NCI-H1048 (cell line): Measurements from ENCODE around the gene IDH3A.

ENCODE experiments used
- DNase-seq: peaks from one replicate; lab custom pipeline; 2025; lab: John Stamatoyannopoulos, UW

IDH3A gene

GRCh38 chr15:78204351-78205309, 55.5 kb downstream of the IDH3A start:
- no peak for DNase-seq

DNA sequence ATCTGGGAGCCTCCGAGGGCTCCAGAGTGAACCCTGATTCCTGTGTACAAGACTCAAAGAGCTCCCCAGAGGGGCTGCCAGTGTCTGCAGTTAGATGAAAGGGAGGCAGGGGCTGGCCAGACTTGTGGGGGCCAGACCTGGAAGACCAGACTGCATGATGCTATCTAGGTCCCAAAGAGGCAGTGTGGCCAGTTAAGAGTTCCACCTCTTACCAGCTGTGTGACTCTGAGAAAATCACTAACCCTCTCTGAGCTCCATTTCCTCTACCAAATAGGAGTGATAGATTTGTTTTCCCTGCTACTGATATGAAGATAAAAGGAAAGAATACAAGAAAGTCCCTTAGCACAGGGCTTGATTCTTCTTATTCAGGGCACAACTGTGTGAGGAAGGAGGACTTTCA, 56.2 kb downstream of the IDH3A start:
- DNase-seq, result no peak

DNA sequence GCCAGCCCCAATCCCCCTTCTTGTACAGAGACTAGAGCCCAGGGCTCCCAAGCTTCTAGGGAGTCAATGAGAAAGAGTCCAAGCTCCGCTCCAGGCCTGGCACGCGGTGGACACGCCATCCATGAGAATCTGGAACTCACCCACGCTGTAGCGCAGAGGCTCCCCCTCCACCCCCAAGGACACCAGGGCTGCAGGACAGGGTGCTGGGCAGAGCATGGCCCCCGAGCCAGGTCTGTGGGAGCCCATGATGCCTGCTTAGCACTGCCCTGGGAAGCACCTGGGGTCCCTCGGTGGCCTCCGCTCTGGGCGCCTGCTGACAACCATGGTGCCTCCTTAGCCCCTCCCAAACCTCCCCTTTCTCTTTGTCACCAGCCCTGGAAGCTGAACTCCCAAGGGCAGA, 56.7 kb downstream of the IDH3A start:
- no peak for DNase-seq

DNA sequence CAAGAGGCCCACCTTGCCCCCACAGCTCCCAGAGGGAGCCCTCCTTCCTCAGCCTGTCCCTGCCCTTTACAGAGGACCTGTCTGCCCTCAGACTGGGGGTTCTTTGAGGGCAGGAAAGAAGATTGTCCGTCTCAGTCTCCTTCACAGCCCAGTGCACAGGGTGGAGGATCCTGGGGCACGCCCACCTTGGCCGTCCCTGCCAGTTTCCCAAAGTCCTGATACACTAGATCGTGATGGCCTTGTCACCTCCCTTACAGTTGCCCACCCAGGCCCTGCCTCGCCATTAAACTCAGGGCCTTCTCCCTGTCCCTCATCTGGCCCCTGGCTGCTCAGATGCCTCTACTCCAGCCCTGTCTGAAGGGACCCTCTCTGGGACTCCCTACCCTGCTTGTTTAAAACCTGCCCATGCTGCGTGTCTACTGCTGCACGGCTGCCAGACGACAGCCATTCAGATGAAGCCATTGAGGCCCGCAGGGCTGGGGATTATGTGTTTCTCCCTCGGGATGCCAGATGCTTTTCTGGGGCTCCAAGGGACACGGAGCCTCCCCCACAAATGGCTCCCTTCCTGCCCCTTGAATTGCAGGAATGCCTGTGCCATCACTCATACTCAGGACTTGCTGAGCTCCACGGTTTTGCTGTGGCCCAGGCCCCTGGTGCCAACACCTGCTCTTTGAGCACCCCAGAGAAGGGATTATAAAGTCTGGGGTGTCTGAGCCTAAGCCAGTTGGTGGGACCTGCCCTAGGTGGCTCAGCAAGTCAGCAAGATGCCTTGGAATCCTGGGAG, 57.4 kb downstream of the IDH3A start:
- no peak for DNase-seq

- no peak for DNase-seq
Measured at GRCh38 chr15:78207110-78207458, 57.9 kb downstream of the IDH3A start.

DNA sequence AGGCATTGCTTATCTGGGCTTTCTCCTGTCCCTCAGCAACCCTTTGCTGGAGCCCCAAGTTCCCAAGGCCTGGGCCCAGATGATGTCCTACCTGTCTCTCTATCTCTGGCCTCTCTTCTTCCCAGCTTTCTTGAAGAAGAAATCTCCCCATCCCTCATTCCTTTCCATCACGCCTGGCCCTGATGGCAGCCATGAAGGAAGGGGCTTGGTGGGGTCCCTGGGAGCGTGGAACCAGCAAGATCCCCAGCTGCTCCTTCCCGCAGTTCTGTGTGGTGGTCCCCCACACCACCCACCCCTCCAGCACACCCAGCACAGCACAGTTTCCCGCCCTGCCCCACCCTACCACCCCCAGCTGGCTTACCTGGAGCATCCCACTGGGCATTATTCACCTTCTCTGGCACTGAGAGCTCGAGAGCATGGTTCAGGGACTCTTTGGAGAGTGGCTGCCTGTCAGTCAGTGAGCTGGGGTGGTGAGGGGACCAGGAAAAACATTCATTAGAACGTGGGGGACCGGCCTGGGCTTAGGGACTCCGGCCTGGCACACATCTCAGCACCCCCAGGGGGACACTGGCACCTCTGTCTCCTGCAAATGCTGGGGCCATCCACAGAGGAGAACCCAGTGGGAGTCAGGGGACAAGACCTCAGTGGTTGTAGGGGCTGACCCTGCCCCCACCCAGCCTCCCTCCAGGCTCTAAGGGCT, 58.6 kb downstream of the IDH3A start:
- DNase-seq, result no peak

GRCh38 chr15:78208341-78208844, 59.2 kb downstream of the IDH3A start:
- no peak for DNase-seq

DNA sequence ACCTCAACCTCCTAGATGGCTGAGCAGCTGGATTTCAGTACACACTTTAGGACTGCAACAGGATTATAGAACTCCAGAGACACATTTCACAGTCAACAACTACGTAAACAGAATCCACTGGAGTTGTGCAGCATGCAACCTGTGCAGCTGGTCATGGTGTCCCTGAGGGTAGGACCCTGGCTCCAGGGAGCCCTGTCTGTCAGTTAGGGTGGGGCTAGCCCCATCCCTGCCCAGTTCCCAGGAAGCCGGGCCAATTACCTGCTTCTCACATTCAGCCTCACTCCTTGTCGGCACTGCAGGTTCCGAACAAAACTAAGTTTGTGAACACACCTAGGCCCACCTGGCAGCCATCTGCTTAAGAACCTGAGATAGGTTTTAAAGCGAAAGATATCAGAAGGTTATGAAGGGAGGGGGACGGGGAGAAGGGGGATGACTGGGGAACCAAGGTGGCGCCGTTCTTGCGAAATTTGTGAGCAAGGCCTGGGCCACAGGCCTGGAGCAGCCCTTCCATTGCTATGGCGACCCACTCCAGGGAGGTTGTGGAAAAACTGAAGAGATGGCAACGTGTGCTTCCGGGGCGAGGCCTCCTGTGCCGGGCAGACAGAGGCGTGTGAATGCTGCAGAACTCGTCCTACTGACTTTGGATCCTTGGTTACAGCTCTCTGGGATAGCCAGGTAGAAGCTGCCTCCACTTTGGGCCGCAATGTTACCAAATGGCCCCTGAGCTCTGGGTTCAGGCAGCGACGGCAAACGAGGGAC, 59.9 kb downstream of the IDH3A start:
- DNase-seq, result no peak

DNA sequence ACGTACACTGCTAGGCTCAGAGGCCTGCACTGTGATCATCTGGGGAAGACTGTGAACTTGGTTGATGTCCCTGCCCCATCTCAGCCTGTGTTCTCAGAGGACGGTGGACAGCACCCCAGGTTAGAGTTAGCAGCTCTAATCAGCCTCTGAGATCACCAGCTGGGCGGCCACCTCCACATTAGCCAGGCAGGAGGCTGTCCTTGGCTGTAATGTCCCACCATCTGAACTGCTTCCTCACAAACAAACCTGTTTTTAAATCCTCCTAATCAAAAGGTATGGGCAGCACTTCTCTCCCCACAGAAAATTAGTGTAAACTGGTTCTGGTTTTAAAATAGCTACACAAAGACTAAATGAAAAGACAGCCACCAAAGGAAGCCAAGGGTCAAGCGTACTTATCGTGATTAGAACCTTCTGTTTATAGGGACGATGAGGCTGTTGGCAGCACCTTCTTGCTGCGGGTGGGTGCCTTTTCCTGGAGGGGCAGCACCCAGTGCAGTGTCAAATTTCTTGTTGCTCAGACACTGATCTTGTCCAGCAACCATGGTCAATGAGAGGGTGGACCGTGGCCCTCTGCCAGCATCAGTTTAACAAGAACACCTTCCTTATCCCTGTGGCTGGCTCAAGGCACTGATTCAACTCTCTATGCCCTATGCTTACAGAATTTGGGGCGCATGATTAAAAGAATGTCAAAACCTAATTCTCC, 60.6 kb downstream of the IDH3A start:
- DNase-seq, result no peak

DNA sequence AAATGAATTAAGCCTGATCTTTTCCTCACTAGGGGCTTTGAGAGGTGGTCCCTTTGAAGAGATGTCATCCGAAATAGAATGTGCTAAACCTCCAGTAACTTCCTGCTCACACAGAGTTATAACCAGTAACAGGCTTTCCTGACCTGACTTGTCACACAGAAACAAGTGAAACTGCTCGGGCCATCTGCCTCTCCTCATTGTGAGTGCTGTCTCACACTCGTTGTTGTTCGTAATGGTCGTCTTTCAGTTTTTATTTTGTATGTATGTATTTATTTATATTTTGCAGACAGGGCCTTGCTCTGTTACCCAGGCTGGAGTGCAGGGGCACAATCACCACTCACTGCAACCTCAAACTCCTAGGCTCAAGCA, 61.2 kb downstream of the IDH3A start:
- no peak for DNase-seq

- no peak for DNase-seq
Measured at GRCh38 chr15:78211189-78211921, 62.2 kb downstream of the IDH3A start.

DNA sequence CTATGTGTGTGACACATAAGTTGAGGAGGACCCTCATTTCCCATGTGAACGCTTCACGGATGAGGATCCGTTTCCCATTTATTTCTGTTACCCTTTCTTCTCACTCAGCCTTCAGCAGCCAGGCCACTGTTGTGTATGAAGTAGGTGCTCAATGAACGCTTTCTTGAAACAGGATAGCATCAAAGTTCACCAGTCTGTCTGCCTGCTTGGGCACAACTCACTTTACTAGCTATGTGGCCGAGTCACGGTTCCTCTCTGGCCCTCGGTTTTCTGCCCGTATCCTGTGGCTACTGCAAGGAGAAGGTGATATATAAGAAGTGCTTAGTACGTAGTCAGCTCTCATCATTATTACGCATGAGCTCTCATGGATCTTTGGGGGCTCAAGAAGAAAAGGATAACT, 62.8 kb downstream of the IDH3A start:
- no peak for DNase-seq

DNA sequence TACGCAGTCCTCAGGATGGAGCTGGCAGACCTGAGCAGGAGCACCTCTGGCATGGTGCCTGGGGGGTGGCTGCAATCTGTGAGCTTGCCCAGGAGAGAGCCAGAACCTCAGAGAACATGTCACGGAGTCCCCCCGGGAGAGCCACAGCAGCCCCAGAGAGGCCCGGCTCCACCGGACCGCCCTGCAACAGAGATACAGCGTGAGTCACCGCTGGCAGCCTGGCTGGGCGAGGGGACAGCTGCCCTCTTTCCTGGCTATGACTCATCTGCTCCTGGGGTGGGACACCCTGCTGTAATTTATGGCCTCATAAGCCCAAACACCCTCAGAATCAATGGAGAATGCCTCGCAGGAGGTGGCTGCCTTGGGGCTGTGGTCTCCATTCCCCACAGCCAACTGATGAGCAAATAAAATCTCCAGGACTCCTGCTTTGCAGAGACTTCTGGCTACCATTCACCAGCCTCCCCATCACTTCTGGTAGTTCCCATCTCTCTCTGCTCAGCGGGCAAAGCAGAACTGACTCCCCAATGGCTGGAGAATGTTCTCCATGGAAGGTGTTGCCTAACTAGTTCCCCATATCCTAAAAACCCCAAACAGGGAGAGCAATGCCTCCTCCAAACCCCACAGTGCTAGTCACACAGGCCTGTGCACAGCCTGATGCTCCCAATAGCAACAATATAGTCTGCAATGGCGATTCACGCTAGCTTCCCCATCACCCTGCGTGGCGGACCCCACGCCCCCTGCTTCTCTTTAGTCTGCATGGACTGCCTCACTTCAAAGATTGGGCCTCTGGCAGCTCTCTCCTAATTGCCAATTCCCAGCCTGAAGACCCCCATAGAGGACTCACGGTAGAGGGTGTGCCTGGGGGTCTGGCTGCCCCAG, 63.6 kb downstream of the IDH3A start:
- no peak for DNase-seq

GRCh38 chr15:78213425-78213750, 64.2 kb downstream of the IDH3A start:
- DNase-seq, result no peak

- DNase-seq, result no peak
Measured at GRCh38 chr15:78213956-78214355, 64.8 kb downstream of the IDH3A start.

DNA sequence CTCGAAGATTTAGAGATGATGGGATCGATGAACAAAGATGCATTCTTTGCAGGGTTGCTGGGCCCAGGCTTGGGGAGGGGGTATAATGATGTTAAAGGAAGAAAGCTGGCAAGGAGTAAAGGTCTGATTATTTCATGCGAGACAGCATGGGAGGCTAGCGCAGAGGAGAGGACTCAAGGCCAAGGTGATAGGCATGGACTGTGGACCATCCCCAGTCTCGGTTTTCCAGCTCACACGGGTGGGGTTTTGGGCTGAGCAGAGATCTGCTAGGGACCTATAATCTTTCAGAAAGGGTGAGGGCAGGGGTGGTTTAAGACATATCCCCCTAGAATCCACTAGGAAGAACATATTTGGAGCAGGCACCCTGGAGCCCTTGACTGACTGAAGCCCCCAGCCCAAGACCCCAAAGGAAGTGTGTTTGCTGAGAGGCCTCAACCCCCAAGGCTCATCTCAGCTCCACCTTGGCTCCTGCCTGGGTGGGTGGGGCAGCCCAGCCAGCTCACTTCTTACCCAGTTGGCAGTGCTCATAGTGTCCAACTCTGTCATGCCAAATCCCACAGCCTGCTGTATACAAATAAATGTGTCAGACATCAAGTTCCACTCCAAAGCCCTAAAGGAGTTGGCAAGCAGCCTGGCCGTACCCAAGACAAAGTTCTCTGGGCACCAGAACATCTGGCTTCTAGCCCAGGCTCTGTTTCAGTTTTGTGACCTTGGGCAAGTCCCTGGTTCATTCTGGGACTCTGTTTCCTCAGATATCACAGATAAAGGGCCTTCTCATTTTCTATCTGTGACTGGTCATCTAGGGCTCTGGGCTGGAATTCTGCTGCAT, 67.3 kb downstream of the IDH3A start:
- no peak for DNase-seq

GRCh38 chr15:78220713-78221112, 71.6 kb downstream of the IDH3A start:
- peak; percentile 78 for DNase-seq
